HCT116 (cell line): ENCODE results near the gene DLL1. TPM values are rescaled to one million over a fixed set of nuclear protein-coding genes. Genes with fewer than 3 reads are reported as not detected.

Experiments used
- ATAC-seq: fragments of 200-7000 bp; cut with Tn5 transposase; 2 replicates; pipeline ENCODE4 v1.9.1; 2020; ENCODE audit warnings: mild to moderate bottlenecking, moderate library complexity
- BruUV-seq: library from RNA; stranded (reverse); fragments of 400-500 nt; replicated peaks from 2 replicates; lab custom pipeline; 2021; lab: Mats Ljungman, UMichigan
- CTCF ChIA-PET: fragments of 300-600 bp; sonication (Branson Sonifier 250); formaldehyde crosslinking; loops from one replicate; lab custom pipeline; 2021; ENCODE audit warnings: antibody characterized with exemption; lab: Charles Lee
- POLR2A ChIA-PET: fragments of 300-600, 350-600 bp; sonication (Branson Sonifier 250); formaldehyde crosslinking; loops from one replicate; lab custom pipeline; 2021; ENCODE audit warnings: antibody characterized with exemption; lab: Charles Lee
- RAD21 ChIA-PET, 2 experiments: fragments of 300-600 bp; sonication (Branson Sonifier 250); formaldehyde crosslinking; loops; one replicate each; lab custom pipeline; 2023; ENCODE audit warnings: low total read pairs in 2 of 2; ENCODE audit not compliant: uncharacterized antibody in 2 of 2, unreplicated experiment in 2 of 2, low non-redundant PET in 1 of 2; lab: Charles Lee
- DNase-seq: peaks from one replicate; pipeline ENCODE4 v3.0.0-alpha.2; 2010; ENCODE audit warnings: low read depth, low spot score
- H2AFZ ChIP-seq: fragments of 200-600 bp; shearing (Covaris generic), sonication (generic); 2 replicates; pipeline ENCODE4 v1.6.1; 2017; ENCODE audit warnings: low read depth, mixed run types, mixed read lengths, antibody characterized with exemption, low read length; ENCODE audit not compliant: poor library complexity, severe bottlenecking
- H3K27ac ChIP-seq: 2 replicates; pipeline ENCODE4 v1.5.1; 2012; ENCODE audit warnings: low read depth, low read length
- H3K27me3 ChIP-seq: fragments of 200-600 bp; sonication (generic); 2 replicates; pipeline ENCODE4 v1.6.1; 2016; ENCODE audit warnings: mixed run types, low read length, mixed read lengths; ENCODE audit not compliant: insufficient read depth
- H3K36me3 ChIP-seq, 2 experiments: fragments of 200-500 bp in 1 of 2; fragments of 200-600 bp in 1 of 2; sonication (Bioruptor generic) in 1 of 2; sonication (generic) in 1 of 2; 2 replicates each; pipeline versions ENCODE4 v1.5.1 to v1.6.1; 2014 to 2016; ENCODE audit warnings: low read length in 2 of 2, inconsistent platforms in 1 of 2, mixed read lengths in 1 of 2, mixed run types in 1 of 2; ENCODE audit not compliant: insufficient read depth in 2 of 2, control insufficient read depth in 1 of 2
- H3K4me1 ChIP-seq, 2 experiments: fragments of 200-600 bp in 1 of 2; sonication (generic) in 1 of 2; 2 replicates each; pipeline versions ENCODE4 v1.5.1 to v1.6.1; 2012 to 2017; ENCODE audit warnings: low read length in 2 of 2, inconsistent platforms in 1 of 2, mild to moderate bottlenecking in 1 of 2, mixed read lengths in 1 of 2, mixed run types in 1 of 2, moderate library complexity in 1 of 2; ENCODE audit not compliant: insufficient read depth in 2 of 2, control insufficient read depth in 1 of 2
- H3K4me2 ChIP-seq: fragments of 200-600 bp; sonication (generic); 2 replicates; pipeline ENCODE4 v1.6.1; 2017; ENCODE audit warnings: mixed run types, low read length, mixed read lengths
- H3K4me3 ChIP-seq, 2 experiments: fragments of 200-600 bp in 1 of 2; sonication (generic) in 1 of 2; replicated peaks in 1 of 2; 2 replicates each; pipeline ENCODE4 v1.5.1; 2011 to 2016; ENCODE audit warnings: low read length in 2 of 2, control low read depth in 1 of 2, low read depth in 1 of 2, mild to moderate bottlenecking in 1 of 2, mixed read lengths in 1 of 2, mixed run types in 1 of 2
- H3K79me2 ChIP-seq: fragments of 200-600 bp; sonication (generic); 2 replicates; pipeline ENCODE4 v1.6.1; 2017; ENCODE audit warnings: mild to moderate bottlenecking, mixed run types, low read length, moderate library complexity, mixed read lengths; ENCODE audit not compliant: insufficient read depth
- H3K9ac ChIP-seq: fragments of 200-600 bp; sonication (generic); 2 replicates; pipeline ENCODE4 v1.6.1; 2016; ENCODE audit warnings: low read length, mixed read lengths
- H3K9me2 ChIP-seq: fragments of 200-600 bp; sonication (generic), shearing (Covaris generic); 2 replicates; pipeline ENCODE4 v1.6.1; 2017; ENCODE audit warnings: mixed run types, mild to moderate bottlenecking, moderate library complexity; ENCODE audit not compliant: insufficient read depth
- H3K9me3 ChIP-seq, 2 experiments: fragments of 200-500 bp in 1 of 2; fragments of 200-600 bp in 1 of 2; sonication (Bioruptor generic) in 1 of 2; sonication (generic) in 1 of 2; 2 replicates each; pipeline ENCODE4 v1.6.1; 2014 to 2017; ENCODE audit warnings: low read length in 2 of 2, mixed read lengths in 2 of 2, inconsistent platforms in 1 of 2, low read depth in 1 of 2, mild to moderate bottlenecking in 1 of 2, mixed run types in 1 of 2, moderate library complexity in 1 of 2; ENCODE audit not compliant: control insufficient read depth in 1 of 2, insufficient read depth in 1 of 2
- H4K20me1 ChIP-seq: fragments of 200-600 bp; sonication (generic), shearing (Covaris generic); 2 replicates; pipeline ENCODE4 v1.6.1; 2017; ENCODE audit warnings: mixed run types, mild to moderate bottlenecking, moderate library complexity; ENCODE audit not compliant: insufficient read depth
- CBX3 ChIP-seq: IDR thresholded peaks from 2 replicates; pipeline ENCODE4 v1.6.1; 2012; ENCODE audit warnings: low read depth
- CEBPB ChIP-seq: IDR thresholded peaks from 2 replicates; pipeline ENCODE4 v1.6.1; 2012; ENCODE audit warnings: low read depth
- EGR1 ChIP-seq: IDR thresholded peaks from 2 replicates; pipeline ENCODE4 v1.6.1; 2012; ENCODE audit warnings: low read depth
- ELF1 ChIP-seq: IDR thresholded peaks from 2 replicates; pipeline ENCODE4 v1.6.1; 2012; ENCODE audit warnings: low read depth, borderline replicate concordance
- EZH2 ChIP-seq: fragments of 200-600 bp; sonication (generic); IDR thresholded peaks from 2 replicates; pipeline ENCODE4 v1.6.1; 2017; ENCODE audit warnings: antibody characterized with exemption, mixed run types
- EZH2phosphoT487 ChIP-seq: fragments of 200-600 bp; IDR thresholded peaks from 2 replicates; pipeline ENCODE4 v1.6.1; 2018; ENCODE audit warnings: antibody characterized with exemption, borderline replicate concordance
- FOSL1 ChIP-seq: IDR thresholded peaks from 2 replicates; pipeline ENCODE4 v1.6.1; 2012; ENCODE audit warnings: low read depth
- JUND ChIP-seq: IDR thresholded peaks from 2 replicates; pipeline ENCODE4 v1.6.1; 2012
- POLR2A ChIP-seq: IDR thresholded peaks from 2 replicates; pipeline ENCODE4 v1.7.0; 2011; ENCODE audit warnings: borderline replicate concordance; ENCODE audit not compliant: insufficient read depth, insufficient read length; ENCODE audit errors: extremely low read depth
- REST ChIP-seq: IDR thresholded peaks from 2 replicates; pipeline ENCODE4 v1.6.1; 2012; ENCODE audit warnings: low read depth
- SIN3A ChIP-seq: IDR thresholded peaks from 2 replicates; pipeline ENCODE4 v1.6.1; 2012; ENCODE audit warnings: low read depth
- SP1 ChIP-seq: IDR thresholded peaks from 2 replicates; pipeline ENCODE4 v1.6.1; 2012; ENCODE audit warnings: low read depth
- SRF ChIP-seq: IDR thresholded peaks from 2 replicates; pipeline ENCODE4 v1.6.1; 2012; ENCODE audit warnings: low read depth
- TCF7L2 ChIP-seq: IDR thresholded peaks from 2 replicates; pipeline ENCODE4 v1.7.0; 2011; ENCODE audit warnings: borderline replicate concordance, inconsistent platforms; ENCODE audit not compliant: insufficient read depth, insufficient read length; ENCODE audit errors: extremely low read depth
- YY1 ChIP-seq: IDR thresholded peaks from 2 replicates; pipeline ENCODE4 v1.6.1; 2011; ENCODE audit warnings: low read length, low read depth, moderate library complexity, mild to moderate bottlenecking; ENCODE audit not compliant: insufficient replicate concordance; ENCODE audit errors: extremely low read depth
- ZFX ChIP-seq: fragments of 450-650 bp; IDR thresholded peaks from 2 replicates; pipeline ENCODE4 v1.6.1; 2017
- intact Hi-C: fragments of 100-400 bp; cut with micrococcal nuclease; formaldehyde crosslinking; loops from 2 replicates; pipeline ENCODE4 v1.10.0; 2022
- total RNA-seq: library from RNA; stranded (reverse); gene quantifications from one replicate; pipeline ENCODE4 v1.2.1, GENCODE V29; 2021; ENCODE audit not compliant: unreplicated experiment
- TF ChIP-seq, protein P1 (sequence below), 3 experiments: fragments of 200-600 bp in 1 of 3; sonication (generic) in 1 of 3; IDR thresholded peaks in 2 of 3; conservative IDR thresholded peaks in 1 of 3; 2 replicates each; pipeline ENCODE4 v1.5.1; 2012 to 2017; ENCODE audit warnings: low read depth in 2 of 3, low read length in 2 of 3, antibody characterized with exemption in 1 of 3, borderline replicate concordance in 1 of 3, control low read depth in 1 of 3, mild to moderate bottlenecking in 1 of 3, mixed read lengths in 1 of 3, mixed run types in 1 of 3, moderate library complexity in 1 of 3; ENCODE audit not compliant: insufficient read depth in 1 of 3
- TF ChIP-seq, protein P2 (sequence below): IDR thresholded peaks from 2 replicates; pipeline ENCODE4 v1.6.1; 2011; ENCODE audit warnings: mild to moderate bottlenecking, low read length, moderate library complexity; ENCODE audit not compliant: insufficient replicate concordance; ENCODE audit errors: extremely low read depth

DLL1 gene
- total RNA-seq, 1 experiment from 2014 or later = 5.3 TPM

DNA sequence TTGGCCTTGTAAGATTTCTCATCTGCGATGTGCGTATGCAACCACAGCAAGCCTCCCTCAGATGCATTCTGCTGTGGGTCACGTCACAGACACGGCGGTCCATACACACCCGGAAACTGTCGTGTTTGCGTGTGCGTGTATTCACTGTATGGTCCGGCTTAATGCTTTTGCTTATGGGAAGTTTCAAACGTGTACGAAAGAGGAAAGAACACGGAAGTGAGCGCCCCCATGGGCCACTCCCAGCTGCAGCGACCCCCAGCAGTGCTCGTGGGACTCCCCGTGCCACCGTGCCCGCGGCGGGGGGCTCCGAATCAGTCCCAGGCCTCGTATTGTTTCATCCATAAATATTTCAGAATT is 10.2 kb downstream of the DLL1 start:
- Histone ChIP-seq H3K27me3 (no peaks in the 10 kb centered on the region), H2AFZ (no peak overlapping the region), H3K4me3 (peak overlapping the region in 1 of 2 experiments; percentile 36; a peak in 2 of 4 replicates), H3K36me3 (no peaks in the 10 kb centered on the region), H3K27ac (no peak overlapping the region; the same call in 1 of the 2 replicates), H4K20me1 (no peaks in the 10 kb centered on the region), H3K4me1 (peaks cover 0 to 11% of the 10 kb centered on the region in 2 experiments; a peak in 3 of 4 replicates), H3K79me2 (no peaks in the 10 kb centered on the region), H3K9me3 (no peaks in the 10 kb centered on the region), H3K4me2 (peak overlapping the region; percentile 65), H3K9ac (peak overlapping the region; percentile 19; the same call in 1 of the 2 replicates), H3K9me2 (no peaks in the 10 kb centered on the region)
- RAD21 ChIA-PET = no interaction called here
- CTCF ChIA-PET = no interaction called here
- intact Hi-C loops = no loop called here
- DNase-seq = no peak
- TF ChIP-seq CBX3 (no peak), YY1 (no peak), POLR2A (no peak), ELF1 (no peak), SIN3A (no peak), ZFX (no peak), EZH2phosphoT487 (no peak), REST (no peak), TCF7L2 (no peak), FOSL1 (no peak), SP1 (no peak), CEBPB (no peak), JUND (no peak), EZH2 (no peak), EGR1 (no peak), SRF (no peak)
- TF ChIP-seq, protein P1, sequence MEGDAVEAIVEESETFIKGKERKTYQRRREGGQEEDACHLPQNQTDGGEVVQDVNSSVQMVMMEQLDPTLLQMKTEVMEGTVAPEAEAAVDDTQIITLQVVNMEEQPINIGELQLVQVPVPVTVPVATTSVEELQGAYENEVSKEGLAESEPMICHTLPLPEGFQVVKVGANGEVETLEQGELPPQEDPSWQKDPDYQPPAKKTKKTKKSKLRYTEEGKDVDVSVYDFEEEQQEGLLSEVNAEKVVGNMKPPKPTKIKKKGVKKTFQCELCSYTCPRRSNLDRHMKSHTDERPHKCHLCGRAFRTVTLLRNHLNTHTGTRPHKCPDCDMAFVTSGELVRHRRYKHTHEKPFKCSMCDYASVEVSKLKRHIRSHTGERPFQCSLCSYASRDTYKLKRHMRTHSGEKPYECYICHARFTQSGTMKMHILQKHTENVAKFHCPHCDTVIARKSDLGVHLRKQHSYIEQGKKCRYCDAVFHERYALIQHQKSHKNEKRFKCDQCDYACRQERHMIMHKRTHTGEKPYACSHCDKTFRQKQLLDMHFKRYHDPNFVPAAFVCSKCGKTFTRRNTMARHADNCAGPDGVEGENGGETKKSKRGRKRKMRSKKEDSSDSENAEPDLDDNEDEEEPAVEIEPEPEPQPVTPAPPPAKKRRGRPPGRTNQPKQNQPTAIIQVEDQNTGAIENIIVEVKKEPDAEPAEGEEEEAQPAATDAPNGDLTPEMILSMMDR (IDR thresholded peaks at IDR 0.05 in 2 of 3, conservative IDR thresholded peaks at IDR 0.05 in 1 of 3; ENCODE audit: borderline replicate concordance in 1 of 3, insufficient read depth in 1 of 3, low read depth in 2 of 3, low read length in 2 of 3) = no peak
- TF ChIP-seq, protein P2, sequence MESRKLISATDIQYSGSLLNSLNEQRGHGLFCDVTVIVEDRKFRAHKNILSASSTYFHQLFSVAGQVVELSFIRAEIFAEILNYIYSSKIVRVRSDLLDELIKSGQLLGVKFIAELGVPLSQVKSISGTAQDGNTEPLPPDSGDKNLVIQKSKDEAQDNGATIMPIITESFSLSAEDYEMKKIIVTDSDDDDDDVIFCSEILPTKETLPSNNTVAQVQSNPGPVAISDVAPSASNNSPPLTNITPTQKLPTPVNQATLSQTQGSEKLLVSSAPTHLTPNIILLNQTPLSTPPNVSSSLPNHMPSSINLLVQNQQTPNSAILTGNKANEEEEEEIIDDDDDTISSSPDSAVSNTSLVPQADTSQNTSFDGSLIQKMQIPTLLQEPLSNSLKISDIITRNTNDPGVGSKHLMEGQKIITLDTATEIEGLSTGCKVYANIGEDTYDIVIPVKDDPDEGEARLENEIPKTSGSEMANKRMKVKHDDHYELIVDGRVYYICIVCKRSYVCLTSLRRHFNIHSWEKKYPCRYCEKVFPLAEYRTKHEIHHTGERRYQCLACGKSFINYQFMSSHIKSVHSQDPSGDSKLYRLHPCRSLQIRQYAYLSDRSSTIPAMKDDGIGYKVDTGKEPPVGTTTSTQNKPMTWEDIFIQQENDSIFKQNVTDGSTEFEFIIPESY = no peak
- no peak for ATAC-seq
- POLR2A ChIA-PET = no interaction called here
- BruUV-seq = no TSS peak
